CMK (cell line): ENCODE results near the gene TTC31.

Source experiments
- DNase-seq: peaks from one replicate; pipeline ENCODE4 v3.0.0-alpha.2; 2010; ENCODE audit warnings: low read depth

TTC31 gene

GRCh38 chr2:74526649-74527230 lies 43.9 kb downstream of the TTC31 start:
- no peak for DNase-seq

GRCh38 chr2:74527741-74528140 lies 44.9 kb downstream of the TTC31 start:
- DNase-seq, result no peak

DNA sequence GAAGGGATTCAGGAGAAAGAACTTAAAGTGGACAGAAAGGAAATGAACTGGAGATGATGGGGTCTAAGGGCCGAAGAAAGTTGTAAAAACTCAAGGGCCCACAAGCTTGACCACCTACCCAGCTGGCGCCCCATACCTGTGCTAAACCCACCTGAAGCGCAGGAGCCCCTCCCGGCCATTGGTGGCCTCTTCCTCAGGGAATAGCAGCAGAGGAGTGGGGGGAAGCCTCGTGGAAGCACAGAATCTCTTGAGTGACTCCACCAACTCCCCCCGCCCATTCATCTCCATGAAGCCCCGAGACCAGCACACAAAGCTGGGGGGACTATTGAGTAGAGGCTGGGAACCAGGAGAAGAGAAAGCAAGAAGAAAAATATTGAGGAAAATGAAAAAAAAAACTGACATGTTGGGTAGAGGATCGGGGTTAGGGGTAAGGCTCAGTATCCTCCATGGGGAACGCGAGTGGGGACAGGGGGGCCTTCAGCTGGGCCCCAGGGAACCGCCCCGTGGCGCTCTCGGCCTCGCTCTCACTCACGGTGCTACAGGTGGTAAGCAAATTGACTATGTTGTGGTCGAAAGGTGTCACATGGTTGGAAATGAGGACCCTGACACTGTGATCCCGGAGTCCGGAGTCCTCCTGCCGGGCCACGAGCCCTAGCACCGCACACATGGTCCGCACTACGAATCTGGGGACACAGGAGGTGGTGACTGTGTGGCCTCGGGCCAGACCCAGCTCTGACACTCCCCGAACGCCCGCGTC lies 45.9 kb downstream of the TTC31 start:
- no peak for DNase-seq

GRCh38 chr2:74529357-74530238 lies 46.7 kb downstream of the TTC31 start, which contains the start of the genes AUP1 and HTRA2:
TSS of gene AUP1 (minus strand) at chr2:74529706. CDS start at chr2:74529629, 77 bp downstream.
TSS of gene HTRA2 (plus strand) at chr2:74529933. CDS start at chr2:74530007, 74 bp downstream.
- peak; percentile 92 for DNase-seq

GRCh38 chr2:74530239-74531187 lies 47.6 kb downstream of the TTC31 start:
- peak; percentile 75 for DNase-seq

GRCh38 chr2:74531666-74532065 lies 48.8 kb downstream of the TTC31 start:
- no peak for DNase-seq

- DNase-seq, result no peak
Measured at GRCh38 chr2:74532222-74532621, 49.3 kb downstream of the TTC31 start.

DNA sequence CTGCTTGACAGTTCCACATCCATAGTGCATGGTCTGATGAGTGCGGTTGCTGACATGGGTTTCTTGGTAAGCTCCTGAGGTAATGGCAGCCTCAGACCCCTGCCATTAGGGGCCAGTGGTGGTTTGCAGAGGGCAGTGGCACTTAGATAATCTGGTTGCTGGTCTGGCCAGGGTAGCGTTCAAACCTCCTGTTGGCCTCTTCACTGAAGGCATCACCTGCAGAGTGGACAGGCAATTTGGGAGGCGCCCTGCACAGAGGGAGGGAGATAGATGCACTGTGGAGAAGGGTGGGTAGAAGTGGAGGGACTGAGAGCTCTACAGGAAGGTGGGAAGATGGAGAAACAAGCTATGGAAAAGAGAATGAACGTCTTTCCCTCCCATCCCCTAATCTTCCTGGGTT lies 50.6 kb downstream of the TTC31 start:
- no peak for DNase-seq

- DNase-seq, result no peak
Measured at GRCh38 chr2:74534411-74534810, 51.5 kb downstream of the TTC31 start.

GRCh38 chr2:74535440-74535965 lies 52.6 kb downstream of the TTC31 start:
- no peak for DNase-seq

- no peak for DNase-seq
Measured at GRCh38 chr2:74536166-74536950, 53.5 kb downstream of the TTC31 start.

- no peak for DNase-seq
Measured at GRCh38 chr2:74537140-74537539, 54.3 kb downstream of the TTC31 start.

DNA sequence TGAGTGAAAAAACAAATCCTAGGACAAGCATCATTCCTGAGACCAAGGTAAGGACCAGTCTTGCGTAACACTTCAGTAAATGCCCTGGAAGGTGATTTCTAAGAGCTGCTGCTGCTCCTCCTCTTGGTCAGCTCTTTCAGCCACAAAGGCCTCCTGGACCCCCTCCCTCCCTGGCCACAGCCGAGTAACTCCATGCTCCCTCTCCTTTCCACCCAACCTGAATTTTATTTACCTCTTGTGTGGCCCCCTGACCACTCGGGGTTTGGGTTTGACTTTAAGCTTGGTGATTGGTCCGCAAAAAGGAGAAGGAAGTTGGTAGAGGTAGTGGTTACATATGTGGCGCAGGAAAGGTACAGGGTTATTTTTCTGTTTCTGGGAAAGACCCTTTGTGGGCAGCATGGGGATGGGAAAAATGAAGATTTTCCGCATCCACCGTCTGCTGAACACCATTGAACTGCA lies 56.0 kb downstream of the TTC31 start:
- DNase-seq, result no peak

DNA sequence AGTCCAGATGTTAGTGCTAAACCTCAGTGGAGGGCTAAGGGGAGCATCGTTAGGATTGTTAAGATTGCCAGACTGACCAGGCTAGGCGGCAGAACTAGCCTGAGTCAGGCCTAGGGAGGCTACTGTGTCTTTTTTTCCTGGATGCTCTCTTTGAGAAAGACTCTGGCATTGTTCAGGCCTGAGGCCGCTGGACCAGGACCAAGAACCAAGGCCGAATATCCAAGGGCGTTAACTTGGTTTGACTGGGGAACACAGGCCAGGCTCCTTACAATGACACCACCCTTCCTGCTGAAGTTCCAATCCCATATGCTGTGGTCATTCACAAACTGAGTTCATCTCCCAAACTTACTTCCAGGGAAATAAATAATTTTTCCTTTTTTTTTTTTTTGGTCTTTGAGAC lies 57.4 kb downstream of the TTC31 start:
- no peak for DNase-seq

- no peak for DNase-seq
Measured at GRCh38 chr2:74542978-74543377, 60.1 kb downstream of the TTC31 start.
